ENCODE measurements around the gene SLC28A1. TPM values are rescaled to one million over a fixed set of nuclear protein-coding genes. Genes with fewer than 3 reads are reported as not detected.
A peak's percentile ranks its signal among the peaks of the same experiment; 100 is the strongest.

SLC28A1 gene
- total RNA-seq, 1 donor from 2014 or later = not detected

- no peak overlapping the region for H3K27ac ChIP-seq
- no peak for TF ChIP-seq CTCF (IDR thresholded peaks at IDR 0.05)
- ATAC-seq (no peak), DNase-seq (no peak)
- H3K4me3 ChIP-seq = no peak overlapping the region
- no peaks in the 10 kb centered on the region for H3K27me3 ChIP-seq
- H3K9me3 ChIP-seq = no peaks in the 10 kb centered on the region
- intact Hi-C loops (cut with DNase I) = no loop called here
- no peaks in the 10 kb centered on the region for H3K4me1 ChIP-seq
- no peaks in the 10 kb centered on the region for H3K36me3 ChIP-seq
Observed at GRCh38 chr15:84857418-84858004, 27.0 kb upstream of the SLC28A1 start.

- intact Hi-C loops (cut with DNase I) = no loop called here
- Histone ChIP-seq H3K9me3 (no peaks in the 10 kb centered on the region), H3K4me1 (no peaks in the 10 kb centered on the region), H3K36me3 (no peaks in the 10 kb centered on the region), H3K4me3 (no peak overlapping the region), H3K27ac (no peak overlapping the region), H3K27me3 (no peaks in the 10 kb centered on the region)
- ATAC-seq (no peak), DNase-seq (no peak)
- TF ChIP-seq CTCF (IDR thresholded peaks at IDR 0.05) = no peak
Observed at GRCh38 chr15:84858231-84858630, 26.2 kb upstream of the SLC28A1 start.

GRCh38 chr15:84859144-84859543, 25.3 kb upstream of the SLC28A1 start:
- Histone ChIP-seq H3K9me3 (no peaks in the 10 kb centered on the region), H3K27me3 (no peaks in the 10 kb centered on the region), H3K27ac (no peak overlapping the region), H3K4me3 (no peak overlapping the region), H3K36me3 (no peaks in the 10 kb centered on the region), H3K4me1 (no peaks in the 10 kb centered on the region)
- intact Hi-C loops (cut with DNase I) = no loop called here
- TF ChIP-seq CTCF (IDR thresholded peaks at IDR 0.05) = no peak
- DNase-seq (peak; percentile 78), ATAC-seq (peak; percentile 79)

- no peaks in the 10 kb centered on the region for H3K36me3 ChIP-seq
- H3K4me1 ChIP-seq = no peaks in the 10 kb centered on the region
- H3K4me3 ChIP-seq = no peak overlapping the region
- H3K9me3 ChIP-seq = no peaks in the 10 kb centered on the region
- no peak overlapping the region for H3K27ac ChIP-seq
- no peak for TF ChIP-seq CTCF (IDR thresholded peaks at IDR 0.05)
- DNase-seq (no peak), ATAC-seq (no peak)
- intact Hi-C loops (cut with DNase I) = loop anchor here (10.0 kb wide), 1 partner anchor 55 kb away; no protein-coding TSS in a partner anchor
- H3K27me3 ChIP-seq = no peaks in the 10 kb centered on the region
Observed at GRCh38 chr15:84859651-84860050, 24.8 kb upstream of the SLC28A1 start.

GRCh38 chr15:84861781-84862180, 22.7 kb upstream of the SLC28A1 start:
- TF ChIP-seq CTCF (IDR thresholded peaks at IDR 0.05) = no peak
- ATAC-seq (no peak), DNase-seq (no peak)
- Histone ChIP-seq H3K4me3 (no peak overlapping the region), H3K36me3 (no peaks in the 10 kb centered on the region), H3K9me3 (no peaks in the 10 kb centered on the region), H3K27ac (no peak overlapping the region), H3K27me3 (no peaks in the 10 kb centered on the region), H3K4me1 (no peaks in the 10 kb centered on the region)
- intact Hi-C loops (cut with DNase I) = loop anchor here (10.0 kb wide), 1 partner anchor 53 kb away; no protein-coding TSS in a partner anchor

Data from upper lobe of right lung (tissue), 1 donor.